DMS 273 treated with DMSO at 0.1 percent for 48 hours (cell line): ENCODE data around the gene GPN2.

Source experiments
- DNase-seq: peaks from one replicate; lab custom pipeline; 2025; lab: John Stamatoyannopoulos, UW

The GPN2 gene

GRCh38 chr1:26889551-26890466 is at the start of gene GPN2:
Gene GPN2, minus strand, starts transcription at chr1:26890283. Its CDS starts 187 bp downstream, at chr1:26890096.
- peak; percentile 26 for DNase-seq

GRCh38 chr1:26938659-26939025 is 48.6 kb upstream of the GPN2 start:
- DNase-seq, result no peak

- DNase-seq, result no peak
Observed at GRCh38 chr1:26938004-26938658, 48.0 kb upstream of the GPN2 start.

GRCh38 chr1:26936823-26937222 is 46.7 kb upstream of the GPN2 start:
- DNase-seq, result no peak

GRCh38 chr1:26932531-26932930 is 42.4 kb upstream of the GPN2 start:
- no peak for DNase-seq

GRCh38 chr1:26923711-26924110 is 33.6 kb upstream of the GPN2 start:
- DNase-seq, result no peak

GRCh38 chr1:26922901-26923300 is 32.8 kb upstream of the GPN2 start:
- DNase-seq, result no peak

- no peak for DNase-seq
Observed at GRCh38 chr1:26922431-26922729, 32.3 kb upstream of the GPN2 start.

GRCh38 chr1:26921540-26922430 is 31.7 kb upstream of the GPN2 start, which contains the start of gene NUDC:
Gene NUDC, plus strand, starts transcription at chr1:26921743. Its CDS starts 106 bp downstream, at chr1:26921849.
- DNase-seq, result peak; percentile 85

- no peak for DNase-seq
Observed at GRCh38 chr1:26921126-26921539, 31.1 kb upstream of the GPN2 start.

GRCh38 chr1:26915204-26915842 is 25.2 kb upstream of the GPN2 start:
- no peak for DNase-seq

GRCh38 chr1:26913754-26914619 is 23.9 kb upstream of the GPN2 start, which contains the start of gene NR0B2:
Gene NR0B2, minus strand, starts transcription at chr1:26913975. Its CDS starts 35 bp downstream, at chr1:26913940.
- peak; percentile 41 for DNase-seq

- no peak for DNase-seq
Observed at GRCh38 chr1:26913389-26913753, 23.3 kb upstream of the GPN2 start.

- no peak for DNase-seq
Observed at GRCh38 chr1:26912147-26912490, 22.0 kb upstream of the GPN2 start.

GRCh38 chr1:26911399-26912146 is 21.5 kb upstream of the GPN2 start:
- DNase-seq, result no peak

- no peak for DNase-seq
Observed at GRCh38 chr1:26910343-26911160, 20.5 kb upstream of the GPN2 start.

- DNase-seq, result no peak
Observed at GRCh38 chr1:26909951-26910342, 19.9 kb upstream of the GPN2 start.

GRCh38 chr1:26907071-26907917 is 17.2 kb upstream of the GPN2 start:
- no peak for DNase-seq
